ENCODE data around the gene ZFHX3. TPM values are rescaled to one million over a fixed set of nuclear protein-coding genes. Genes with fewer than 3 reads are reported as not detected.

ZFHX3 gene
- total and polyA plus RNA-seq, 10 donors = 0.47 to 18.5 (median 11.1) TPM

GRCh38 chr16:73043828-73044467 is 4.0 kb downstream of the ZFHX3 start:
- intact Hi-C loops (cut with DNase I; ENCODE audit: low total_unique reads) = no loop called here
- peaks cover 0 to 19% (median 0%) of the 10 kb centered on the region in 7 donors for H3K27me3 ChIP-seq (replicated peaks in 1 of 7)
- 82 to 88% (median 88%) methylated on average over 6 of the region's 6 CpGs for WGBS, 5 donors

DNA sequence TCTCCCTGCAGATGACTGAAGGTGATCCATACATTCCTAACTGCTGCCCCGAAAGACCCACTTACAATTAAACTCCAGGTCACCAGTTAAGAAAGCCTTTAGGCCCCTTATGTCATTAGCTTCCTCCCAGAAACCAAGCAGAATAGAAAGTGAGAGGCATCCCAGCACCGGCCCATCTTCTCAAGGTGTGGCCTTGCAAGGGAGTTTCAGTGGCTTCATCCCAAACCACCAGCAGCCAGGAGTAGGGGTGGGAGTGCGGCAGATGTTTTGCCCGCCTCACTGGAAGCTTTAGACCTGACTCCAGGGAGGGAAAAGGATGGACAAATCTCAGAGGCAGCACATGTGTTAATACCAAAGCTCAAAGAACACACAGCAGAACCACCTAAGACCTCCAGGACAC is 5.1 kb downstream of the ZFHX3 start:
- H3K27ac ChIP-seq = no peak overlapping the region

More at GRCh38 chr16:73043828-73044467, 4.0 kb downstream of the ZFHX3 start:
- H3K9me3 ChIP-seq = no peaks in the 10 kb centered on the region
- TF ChIP-seq, protein P1, sequence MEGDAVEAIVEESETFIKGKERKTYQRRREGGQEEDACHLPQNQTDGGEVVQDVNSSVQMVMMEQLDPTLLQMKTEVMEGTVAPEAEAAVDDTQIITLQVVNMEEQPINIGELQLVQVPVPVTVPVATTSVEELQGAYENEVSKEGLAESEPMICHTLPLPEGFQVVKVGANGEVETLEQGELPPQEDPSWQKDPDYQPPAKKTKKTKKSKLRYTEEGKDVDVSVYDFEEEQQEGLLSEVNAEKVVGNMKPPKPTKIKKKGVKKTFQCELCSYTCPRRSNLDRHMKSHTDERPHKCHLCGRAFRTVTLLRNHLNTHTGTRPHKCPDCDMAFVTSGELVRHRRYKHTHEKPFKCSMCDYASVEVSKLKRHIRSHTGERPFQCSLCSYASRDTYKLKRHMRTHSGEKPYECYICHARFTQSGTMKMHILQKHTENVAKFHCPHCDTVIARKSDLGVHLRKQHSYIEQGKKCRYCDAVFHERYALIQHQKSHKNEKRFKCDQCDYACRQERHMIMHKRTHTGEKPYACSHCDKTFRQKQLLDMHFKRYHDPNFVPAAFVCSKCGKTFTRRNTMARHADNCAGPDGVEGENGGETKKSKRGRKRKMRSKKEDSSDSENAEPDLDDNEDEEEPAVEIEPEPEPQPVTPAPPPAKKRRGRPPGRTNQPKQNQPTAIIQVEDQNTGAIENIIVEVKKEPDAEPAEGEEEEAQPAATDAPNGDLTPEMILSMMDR (IDR thresholded peaks at IDR 0.05 in 8 of 11, conservative IDR thresholded peaks at IDR 0.05 in 3 of 11) = no peak
- TF ChIP-seq POLR2A (IDR thresholded peaks at IDR 0.05) (no peak), POLR2AphosphoS5 (IDR thresholded peaks at IDR 0.05) (no peak)
- peaks cover 5 to 37% (median 19%) of the 10 kb centered on the region in 6 donors for H3K4me1 ChIP-seq
- no peak for DNase-seq
- no peaks in the 10 kb centered on the region for H3K36me3 ChIP-seq
- no peak overlapping the region for H3K4me3 ChIP-seq
- H3K27ac ChIP-seq = no peak overlapping the region

DNA sequence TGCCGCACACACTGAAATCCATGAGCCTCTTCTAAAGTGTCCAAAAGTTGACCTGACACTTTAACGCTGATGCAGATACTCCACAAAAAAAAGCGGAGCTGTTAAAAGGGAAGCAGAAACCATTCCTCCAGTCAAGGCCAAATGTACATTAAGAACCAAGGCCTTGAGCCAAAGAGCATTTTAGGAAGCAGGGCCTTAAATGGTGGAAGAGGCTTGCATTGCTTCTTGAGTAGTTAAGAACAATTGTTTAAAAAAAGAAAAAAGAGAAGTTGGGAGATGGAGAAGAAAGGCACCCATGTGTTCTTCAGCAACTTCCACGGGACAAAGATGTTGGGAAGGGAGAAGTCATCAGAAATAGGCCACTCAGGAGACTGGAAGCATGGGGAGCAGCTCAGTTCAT is 6.3 kb downstream of the ZFHX3 start:
- no peak for DNase-seq
- H3K27ac ChIP-seq = no peak overlapping the region

More for the DNA sequence above, 5.1 kb downstream of the ZFHX3 start:
- no peaks in the 10 kb centered on the region for H3K36me3 ChIP-seq
- no peak overlapping the region for H3K4me3 ChIP-seq
- TF ChIP-seq POLR2A (IDR thresholded peaks at IDR 0.05) (no peak), POLR2AphosphoS5 (IDR thresholded peaks at IDR 0.05) (no peak)
- TF ChIP-seq, protein P1 (IDR thresholded peaks at IDR 0.05 in 8 of 11, conservative IDR thresholded peaks at IDR 0.05 in 3 of 11) = no peak
- peaks cover 0 to 8% (median 0%) of the 10 kb centered on the region in 7 donors for H3K27me3 ChIP-seq (replicated peaks in 1 of 7)
- H3K9me3 ChIP-seq = no peaks in the 10 kb centered on the region
- H3K4me1 ChIP-seq = peaks cover 0 to 29% (median 12%) of the 10 kb centered on the region in 6 donors
- WGBS, 5 donors = 86 to 93% (median 87%) methylated on average over 3 to 4 of the region's 4 CpGs
- no peak for DNase-seq
- intact Hi-C loops (cut with DNase I; ENCODE audit: low total_unique reads) = no loop called here

More for the DNA sequence above, 6.3 kb downstream of the ZFHX3 start:
- no peaks in the 10 kb centered on the region for H3K36me3 ChIP-seq
- TF ChIP-seq, protein P1 (IDR thresholded peaks at IDR 0.05 in 8 of 11, conservative IDR thresholded peaks at IDR 0.05 in 3 of 11) = no peak
- no peak for TF ChIP-seq POLR2A (IDR thresholded peaks at IDR 0.05)
- H3K4me3 ChIP-seq = no peak overlapping the region
- 73 to 86% (median 77%) methylated on average over 4 of the region's 4 CpGs for whole genome bisulfite sequencing, 5 donors
- intact Hi-C loops (cut with DNase I; ENCODE audit: low total_unique reads) = no loop called here
- H3K4me1 ChIP-seq = peaks cover 0 to 26% (median 6%) of the 10 kb centered on the region in 6 donors
- H3K27me3 ChIP-seq (replicated peaks in 1 of 7) = no peaks in the 10 kb centered on the region
- no peaks in the 10 kb centered on the region for H3K9me3 ChIP-seq
